Mesothelial cell of epicardium (in vitro differentiated cells): ENCODE results near the gene CHD2. TPM values are rescaled to one million over a fixed set of nuclear protein-coding genes. Genes with fewer than 3 reads are reported as not detected.

Experiments used
- DNase-seq, 2 experiments: peaks; one replicate each; pipeline ENCODE4 v3.0.0; 2021; ENCODE audit warnings: low spot score in 2 of 2; ENCODE audit not compliant: unreplicated experiment in 2 of 2
- H3K27ac Mint-ChIP-seq: 2 replicates; pipeline ENCODE4 v1.8.0; 2021; ENCODE audit warnings: mixed read lengths
- H3K27me3 Mint-ChIP-seq: 2 replicates; pipeline ENCODE4 v1.8.0; 2021; ENCODE audit warnings: low read depth, mixed read lengths
- H3K36me3 Mint-ChIP-seq: 2 replicates; pipeline ENCODE4 v1.8.0; 2021; ENCODE audit warnings: mixed read lengths
- H3K4me1 Mint-ChIP-seq: 2 replicates; pipeline ENCODE4 v1.8.0; 2021; ENCODE audit warnings: mixed read lengths
- H3K4me3 Mint-ChIP-seq: 2 replicates; pipeline ENCODE4 v1.8.0; 2021; ENCODE audit warnings: mild to moderate bottlenecking, moderate library complexity, mixed read lengths
- H3K9me3 Mint-ChIP-seq: 2 replicates; pipeline ENCODE4 v1.8.0; 2021; ENCODE audit warnings: mixed read lengths
- total RNA-seq: library from RNA; stranded (reverse); gene quantifications from 3 replicates; pipeline ENCODE4 v1.2.1, GENCODE V29; 2021
- TF ChIP-seq, protein P1 (sequence below): fragments of 200-600 bp; sonication (generic); IDR thresholded peaks from one replicate; pipeline ENCODE4 v1.5.0; 2021; ENCODE audit warnings: antibody characterized with exemption; ENCODE audit not compliant: unreplicated experiment

CHD2 gene
- total RNA-seq, 1 donor from 2014 or later = 178 TPM

DNA sequence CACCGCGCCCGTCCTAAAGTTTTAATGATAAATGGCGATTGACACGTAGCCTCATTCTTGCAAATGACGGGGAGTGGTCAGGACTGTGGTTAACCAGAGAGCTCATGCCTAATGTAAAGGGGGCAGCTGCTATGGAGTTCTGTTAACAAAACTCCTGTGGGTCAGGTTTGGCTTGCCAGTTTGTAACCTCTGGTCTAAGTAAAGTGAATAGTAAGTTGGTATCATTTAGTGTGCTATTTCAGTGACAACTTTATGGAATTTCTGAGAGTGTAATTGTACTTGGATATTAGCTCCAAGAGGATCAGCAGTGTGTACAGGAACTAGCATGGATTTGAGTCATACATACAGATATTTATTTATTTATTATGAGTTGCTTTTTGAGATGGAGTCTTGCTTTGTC lies 101.0 kb downstream of the CHD2 start:
- no peak overlapping the region for H3K27ac Mint-ChIP-seq
- H3K4me3 Mint-ChIP-seq = no peak overlapping the region
- no peaks in the 10 kb centered on the region for H3K4me1 Mint-ChIP-seq
- peaks cover 67% of the 10 kb centered on the region for H3K36me3 Mint-ChIP-seq
- TF ChIP-seq, protein P1, sequence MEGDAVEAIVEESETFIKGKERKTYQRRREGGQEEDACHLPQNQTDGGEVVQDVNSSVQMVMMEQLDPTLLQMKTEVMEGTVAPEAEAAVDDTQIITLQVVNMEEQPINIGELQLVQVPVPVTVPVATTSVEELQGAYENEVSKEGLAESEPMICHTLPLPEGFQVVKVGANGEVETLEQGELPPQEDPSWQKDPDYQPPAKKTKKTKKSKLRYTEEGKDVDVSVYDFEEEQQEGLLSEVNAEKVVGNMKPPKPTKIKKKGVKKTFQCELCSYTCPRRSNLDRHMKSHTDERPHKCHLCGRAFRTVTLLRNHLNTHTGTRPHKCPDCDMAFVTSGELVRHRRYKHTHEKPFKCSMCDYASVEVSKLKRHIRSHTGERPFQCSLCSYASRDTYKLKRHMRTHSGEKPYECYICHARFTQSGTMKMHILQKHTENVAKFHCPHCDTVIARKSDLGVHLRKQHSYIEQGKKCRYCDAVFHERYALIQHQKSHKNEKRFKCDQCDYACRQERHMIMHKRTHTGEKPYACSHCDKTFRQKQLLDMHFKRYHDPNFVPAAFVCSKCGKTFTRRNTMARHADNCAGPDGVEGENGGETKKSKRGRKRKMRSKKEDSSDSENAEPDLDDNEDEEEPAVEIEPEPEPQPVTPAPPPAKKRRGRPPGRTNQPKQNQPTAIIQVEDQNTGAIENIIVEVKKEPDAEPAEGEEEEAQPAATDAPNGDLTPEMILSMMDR = no peak
- H3K9me3 Mint-ChIP-seq = no peaks in the 10 kb centered on the region
- H3K27me3 Mint-ChIP-seq = no peaks in the 10 kb centered on the region
- no peak for DNase-seq

DNA sequence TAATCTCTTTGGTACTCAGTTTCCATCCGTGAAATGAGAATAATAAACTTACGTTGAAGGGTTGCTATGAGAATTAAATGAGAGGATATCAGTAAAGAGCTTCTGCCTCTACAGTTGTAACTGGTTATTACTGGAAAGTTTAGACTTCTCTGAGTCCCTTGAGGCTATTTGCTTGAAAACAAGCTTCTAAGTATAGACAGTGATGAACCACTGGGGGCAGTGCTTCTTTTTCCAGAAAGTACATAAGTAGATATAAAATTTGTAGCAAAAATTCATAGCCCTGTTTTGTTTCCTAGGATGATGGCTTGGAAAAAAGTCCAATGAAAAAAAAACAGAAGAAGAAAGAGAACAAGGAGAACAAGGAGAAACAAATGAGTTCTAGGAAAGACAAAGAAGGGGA lies 101.8 kb downstream of the CHD2 start:
- Mint-ChIP-seq H3K4me1 (no peaks in the 10 kb centered on the region), H3K27me3 (no peaks in the 10 kb centered on the region), H3K36me3 (peaks cover 65% of the 10 kb centered on the region), H3K27ac (peak overlapping the region; percentile 32), H3K4me3 (no peak overlapping the region), H3K9me3 (no peaks in the 10 kb centered on the region)
- TF ChIP-seq, protein P1 = no peak
- DNase-seq = no peak

DNA sequence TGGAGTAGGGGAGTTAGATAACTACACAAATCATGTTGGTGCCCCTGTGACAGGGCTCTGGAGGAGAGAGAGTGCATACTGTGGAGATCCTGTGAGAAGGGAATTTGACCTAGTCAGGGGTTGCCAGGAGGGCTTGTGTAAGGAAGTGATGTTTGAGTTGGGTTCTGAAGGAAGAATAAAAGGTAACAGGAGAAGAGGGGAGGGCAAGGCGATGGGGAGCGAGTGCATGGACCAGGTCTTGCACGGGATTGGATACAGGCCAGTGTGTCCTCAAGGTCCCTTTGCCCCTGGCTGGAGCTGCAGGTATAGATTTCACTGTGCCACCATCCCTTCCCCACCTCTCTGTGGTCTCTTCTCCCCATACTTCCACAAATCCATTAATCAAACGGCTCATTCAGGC lies 105.0 kb downstream of the CHD2 start:
- H3K27me3 Mint-ChIP-seq = no peaks in the 10 kb centered on the region
- no peak overlapping the region for H3K27ac Mint-ChIP-seq
- H3K9me3 Mint-ChIP-seq = no peaks in the 10 kb centered on the region
- H3K36me3 Mint-ChIP-seq = peaks cover 58% of the 10 kb centered on the region
- TF ChIP-seq, protein P1 = no peak
- DNase-seq = no peak
- H3K4me1 Mint-ChIP-seq = no peaks in the 10 kb centered on the region
- no peak overlapping the region for H3K4me3 Mint-ChIP-seq

GRCh38 chr15:93007994-93008393 lies 107.9 kb downstream of the CHD2 start:
- Mint-ChIP-seq H3K4me3 (no peak overlapping the region), H3K27ac (peak overlapping the region; percentile 20), H3K4me1 (no peaks in the 10 kb centered on the region), H3K9me3 (no peaks in the 10 kb centered on the region), H3K27me3 (no peaks in the 10 kb centered on the region), H3K36me3 (peaks cover 56% of the 10 kb centered on the region)
- TF ChIP-seq, protein P1 = no peak
- no peak for DNase-seq

- H3K27ac Mint-ChIP-seq = no peak overlapping the region
- no peak for DNase-seq
- no peak overlapping the region for H3K4me3 Mint-ChIP-seq
- H3K4me1 Mint-ChIP-seq = no peaks in the 10 kb centered on the region
- H3K9me3 Mint-ChIP-seq = no peaks in the 10 kb centered on the region
- TF ChIP-seq, protein P1 = no peak
- no peaks in the 10 kb centered on the region for H3K27me3 Mint-ChIP-seq
- peaks cover 61% of the 10 kb centered on the region for H3K36me3 Mint-ChIP-seq
These were observed 112.7 kb downstream of the CHD2 start for GRCh38 chr15:93012786-93013185.

DNA sequence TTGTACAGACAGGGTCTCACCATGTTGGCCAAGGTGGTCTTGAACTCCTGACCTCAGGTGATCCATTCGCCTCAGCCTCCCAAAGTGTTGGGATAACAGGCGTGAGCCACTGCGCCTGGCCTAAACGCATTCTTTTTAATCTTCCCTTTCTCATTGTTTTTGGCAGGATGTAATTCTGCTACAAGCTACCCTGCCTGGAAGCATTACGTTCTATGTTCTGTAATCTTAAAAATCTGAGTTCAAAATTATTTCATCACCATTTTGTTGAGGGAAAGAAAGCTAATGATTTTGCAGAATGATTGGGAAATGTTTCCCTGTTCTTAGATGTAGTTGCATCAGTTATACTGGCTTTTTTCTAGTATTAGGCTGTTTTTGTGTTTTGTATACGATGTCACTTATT lies 117.4 kb downstream of the CHD2 start:
- no peaks in the 10 kb centered on the region for H3K4me1 Mint-ChIP-seq
- H3K9me3 Mint-ChIP-seq = no peaks in the 10 kb centered on the region
- peaks cover 77% of the 10 kb centered on the region for H3K36me3 Mint-ChIP-seq
- H3K4me3 Mint-ChIP-seq = no peak overlapping the region
- H3K27ac Mint-ChIP-seq = no peak overlapping the region
- TF ChIP-seq, protein P1 = no peak
- DNase-seq = no peak
- no peaks in the 10 kb centered on the region for H3K27me3 Mint-ChIP-seq
